Psoas muscle (tissue), 8 donors: ENCODE results near the gene HK3. TPM values are rescaled to one million over a fixed set of nuclear protein-coding genes. Genes with fewer than 3 reads are reported as not detected.

ENCODE experiments used
- ATAC-seq, 4 donors: fragments of 200-7000 bp; cut with Tn5 transposase; one replicate each; pipeline ENCODE4 v1.9.1; 2020; ENCODE audit warnings: moderate library complexity in 3 of 4, mild to moderate bottlenecking in 2 of 4
- DNase-seq, 2 donors: peaks; one replicate each; pipeline ENCODE4 v3.0.0-alpha.2; 2020
- H3K27ac ChIP-seq: fragments of 200-600 bp; one replicate; pipeline ENCODE4 v1.8.0; 2022
- H3K27me3 ChIP-seq, 3 donors: fragments of 200-600 bp in 1 of 3; one replicate each; pipeline versions ENCODE4 v1.6.1 to v1.8.0; 2013 to 2022; ENCODE audit warnings: low read length in 2 of 3, mild to moderate bottlenecking in 2 of 3, moderate library complexity in 1 of 3; ENCODE audit not compliant: insufficient read depth in 3 of 3
- H3K36me3 ChIP-seq, 2 donors: fragments of 200-600 bp in 1 of 2; one replicate each; pipeline versions ENCODE4 v1.6.1 to v1.8.0; 2013 to 2022; ENCODE audit warnings: low read depth in 1 of 2, mild to moderate bottlenecking in 1 of 2, moderate library complexity in 1 of 2; ENCODE audit not compliant: insufficient read depth in 1 of 2
- H3K4me1 ChIP-seq: fragments of 200-600 bp; one replicate; pipeline ENCODE4 v1.8.0; 2022
- H3K4me3 ChIP-seq: fragments of 200-600 bp; one replicate; pipeline ENCODE4 v1.8.0; 2022; ENCODE audit warnings: mild to moderate bottlenecking
- H3K9me3 ChIP-seq: fragments of 200-600 bp; one replicate; pipeline ENCODE4 v1.8.0; 2022
- CTCF ChIP-seq: fragments of 200-600 bp; IDR thresholded peaks from one replicate; pipeline ENCODE4 v1.8.0; 2022; ENCODE audit warnings: antibody characterized with exemption
- WGBS, 3 donors: extraction: QIAGEN DNeasy Blood & Tissue Kit; methylation state at CpG; one replicate each; pipeline versions ENCODE4 v1.1.6 to v1.1.7; 2013; 5-methylcytosine and 5-hydroxymethylcytosine counted together
- intact Hi-C, 2 donors: fragments of 100-400 bp; cut with DNase I; formaldehyde crosslinking; loops; one replicate each; pipeline versions ENCODE4 v1.11.0 to v1.14.2; 2022
- polyA plus RNA-seq, 3 donors: library from polyadenylated mRNA; stranded (reverse); fragments of 200-250 nt; gene quantifications; one replicate each; pipeline ENCODE4 v1.2.3, GENCODE V29; 2013
- total RNA-seq, 4 donors: library from RNA; stranded (reverse); fragmentation: NEBNext Ultra II Directional in 2 of 4; extraction: Animal tissue kit (Norgen Biotek cat#: 25700) in 2 of 4; gene quantifications; one replicate each; pipeline versions ENCODE4 v1.2.1 to v1.2.4, GENCODE V29; 2021 to 2023
- donor health status: healthy with polysubstance abuse.
- donor health status: DM: no; HTN: no; CAD: no; lungs with moderate emphysema.
- donor health status: Bipolar disorder and iron deficiency.
- donor health status: healthy.
- donor health status: DM: yes; HTN: yes; CAD: no.
- donor health status: DM: no; HTN: no; CAD: no.
- donor health status: DM: no; HTN: no; CAD: no.
- donor health status: DM: yes; HTN: yes; CAD: no.

The HK3 gene
- total and polyA plus RNA-seq, 7 donors: 1.6 to 3.1 (median 2.4) TPM

DNA sequence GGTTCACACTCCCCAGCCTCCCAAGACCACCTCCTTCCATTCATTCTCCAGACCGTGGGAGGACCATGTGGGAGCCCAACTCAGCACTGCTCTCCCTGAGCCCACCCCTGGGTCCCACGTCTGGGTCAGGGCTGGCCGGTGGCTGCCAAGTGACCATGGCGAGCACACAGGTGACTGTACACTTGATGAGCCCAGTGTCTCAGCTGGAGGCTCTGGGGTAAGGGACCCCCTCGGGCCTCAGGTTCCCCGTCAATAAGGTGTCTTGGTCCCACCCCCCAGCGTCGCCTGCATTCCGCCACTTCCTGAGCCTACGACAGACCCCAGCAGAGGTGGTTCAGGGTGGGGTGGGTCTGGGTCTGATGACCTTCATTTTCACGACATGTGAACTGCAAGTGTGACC lies 38.8 kb downstream of the HK3 start:
- Histone ChIP-seq H3K27ac (no peak overlapping the region), H3K4me1 (no peaks in the 10 kb centered on the region), H3K36me3 (no peaks in the 10 kb centered on the region), H3K27me3 (peaks cover 0 to 48% (median 11%) of the 10 kb centered on the region in 3 donors), H3K4me3 (no peak overlapping the region), H3K9me3 (no peaks in the 10 kb centered on the region)
- WGBS, 3 donors: 65 to 71% (median 65%) methylated on average over 11 of the region's 11 CpGs
- DNase-seq (no peak), ATAC-seq (no peak)
- intact Hi-C loops: no loop called here
- TF ChIP-seq CTCF: no peak

DNA sequence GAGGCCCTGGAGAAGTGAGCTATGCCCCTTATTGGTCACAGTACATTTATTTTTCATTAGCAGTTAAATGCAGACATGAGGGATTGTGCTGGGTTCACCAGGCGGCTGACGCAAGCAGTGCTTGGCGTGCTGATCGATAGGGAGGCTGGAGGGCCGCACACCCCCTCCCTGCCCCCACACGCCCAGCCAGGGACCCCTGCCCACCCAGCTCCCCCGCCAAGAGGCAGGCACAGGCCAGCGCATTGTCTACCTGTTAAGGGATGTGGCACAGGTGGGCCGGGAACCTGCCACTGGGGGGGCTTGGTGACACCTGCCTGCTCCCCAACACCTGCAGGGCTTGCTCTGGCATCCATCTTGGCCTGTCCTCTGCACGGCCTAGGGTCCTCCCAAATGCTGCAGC lies 39.2 kb downstream of the HK3 start:
- Histone ChIP-seq H3K4me3 (no peak overlapping the region), H3K27ac (no peak overlapping the region), H3K4me1 (no peaks in the 10 kb centered on the region), H3K27me3 (peaks cover 0 to 45% (median 8%) of the 10 kb centered on the region in 3 donors), H3K36me3 (no peaks in the 10 kb centered on the region), H3K9me3 (no peaks in the 10 kb centered on the region)
- intact Hi-C loops: no loop called here
- TF ChIP-seq CTCF: no peak
- DNase-seq: no peak
- no peak for ATAC-seq
- 54 to 77% (median 70%) methylated on average over 8 to 10 of the region's 10 CpGs for WGBS, 3 donors

GRCh38 chr5:176857894-176858273 lies 41.3 kb downstream of the HK3 start:
- ATAC-seq (no peak), DNase-seq (no peak)
- H3K4me1 ChIP-seq: no peaks in the 10 kb centered on the region
- intact Hi-C loops: no loop called here
- H3K27me3 ChIP-seq: peaks cover 0 to 27% (median 4%) of the 10 kb centered on the region in 3 donors
- H3K27ac ChIP-seq: no peak overlapping the region
- no peaks in the 10 kb centered on the region for H3K36me3 ChIP-seq
- no peak for TF ChIP-seq CTCF
- no peaks in the 10 kb centered on the region for H3K9me3 ChIP-seq
- H3K4me3 ChIP-seq: no peak overlapping the region
- WGBS, 3 donors: 72 to 78% (median 74%) methylated on average over 11 of the region's 11 CpGs

DNA sequence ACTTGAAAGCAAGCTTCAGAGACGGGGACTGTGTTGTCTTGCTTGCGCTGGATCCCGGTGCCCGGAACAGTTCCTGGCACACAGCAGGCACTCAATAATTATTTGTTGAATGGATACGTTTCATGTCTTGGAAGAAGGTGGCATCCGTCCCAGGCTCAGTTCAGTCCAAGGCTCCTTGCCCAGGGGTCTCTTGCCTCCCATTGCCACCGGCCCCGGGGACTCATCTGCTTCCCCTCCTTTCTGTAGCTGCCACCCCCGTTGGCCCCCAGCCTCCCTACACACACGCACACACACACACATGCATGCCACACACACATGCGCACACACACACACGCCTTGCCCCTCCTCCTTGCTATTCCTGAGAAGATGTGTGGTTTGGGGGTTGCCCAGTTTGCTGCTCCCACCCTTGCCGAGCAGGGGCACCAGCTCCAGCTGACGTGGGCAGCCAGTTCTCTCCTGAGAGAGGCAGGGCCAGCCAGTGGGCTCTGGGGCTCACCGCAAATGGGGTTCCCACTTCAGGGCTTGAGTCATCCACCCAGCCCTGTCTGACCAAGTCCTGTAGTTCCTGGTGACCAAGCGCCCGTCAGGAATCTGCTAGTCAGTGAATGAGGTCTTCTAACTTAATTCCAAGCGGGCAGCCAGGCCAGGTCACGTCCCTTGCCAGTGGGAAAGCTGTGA lies 41.8 kb downstream of the HK3 start:
- intact Hi-C loops: no loop called here
- no peak overlapping the region for H3K27ac ChIP-seq
- no peak for TF ChIP-seq CTCF
- H3K36me3 ChIP-seq: no peaks in the 10 kb centered on the region
- 61 to 68% (median 62%) methylated on average over 19 of the region's 19 CpGs for WGBS, 3 donors
- DNase-seq: no peak
- peaks cover 0 to 27% (median 4%) of the 10 kb centered on the region in 3 donors for H3K27me3 ChIP-seq
- no peak overlapping the region for H3K4me3 ChIP-seq
- no peak for ATAC-seq
- no peaks in the 10 kb centered on the region for H3K9me3 ChIP-seq
- no peaks in the 10 kb centered on the region for H3K4me1 ChIP-seq

GRCh38 chr5:176856746-176857145 lies 42.4 kb downstream of the HK3 start:
- intact Hi-C loops: no loop called here
- 48 to 61% (median 58%) methylated on average over 8 of the region's 8 CpGs for WGBS, 3 donors
- Histone ChIP-seq H3K36me3 (no peaks in the 10 kb centered on the region), H3K27me3 (peaks cover 0 to 23% (median 5%) of the 10 kb centered on the region in 3 donors), H3K4me1 (no peaks in the 10 kb centered on the region), H3K4me3 (no peak overlapping the region), H3K27ac (no peak overlapping the region), H3K9me3 (no peaks in the 10 kb centered on the region)
- DNase-seq: no peak
- TF ChIP-seq CTCF: no peak
- ATAC-seq: no peak
